Suprapubic skin (tissue), 4 donors: ENCODE measurements around the gene NTN1. TPM values are rescaled to one million over a fixed set of nuclear protein-coding genes. Genes with fewer than 3 reads are reported as not detected.

Experiments used
- DNase-seq, 2 donors: peaks; one replicate each; pipeline ENCODE4 v3.0.0-alpha.2; 2019; ENCODE audit warnings: low spot score in 2 of 2
- H3K27ac ChIP-seq: fragments of 200-600 bp; sonication (generic); one replicate; pipeline ENCODE4 v1.5.1; 2019
- H3K27me3 ChIP-seq: fragments of 200-600 bp; sonication (generic); one replicate; pipeline ENCODE4 v1.5.1; 2019
- H3K36me3 ChIP-seq: fragments of 200-600 bp; sonication (generic); one replicate; pipeline ENCODE4 v1.5.1; 2019
- H3K4me1 ChIP-seq: fragments of 200-600 bp; sonication (generic); one replicate; pipeline ENCODE4 v1.5.1; 2019
- H3K4me3 ChIP-seq: fragments of 200-600 bp; sonication (generic); one replicate; pipeline ENCODE4 v1.5.1; 2019; ENCODE audit warnings: mild to moderate bottlenecking
- H3K9me3 ChIP-seq: fragments of 200-600 bp; sonication (generic); one replicate; pipeline ENCODE4 v1.5.1; 2019
- CTCF ChIP-seq, 2 donors: fragments of 200-600 bp in 1 of 2; fragments of 450-650 bp in 1 of 2; sonication (generic) in 1 of 2; IDR thresholded peaks; one replicate each; pipeline ENCODE4 v1.5.1; 2016 to 2019; ENCODE audit warnings: antibody characterized with exemption in 2 of 2, mild to moderate bottlenecking in 1 of 2, moderate library complexity in 1 of 2
- EP300 ChIP-seq: sonication (generic); formaldehyde crosslinking; IDR thresholded peaks from one replicate; pipeline ENCODE4 v1.6.1; 2017; ENCODE audit warnings: antibody characterized with exemption
- POLR2A ChIP-seq, 2 donors: fragments of 450-650 bp; IDR thresholded peaks; one replicate each; pipeline ENCODE4 v1.6.1; 2017; ENCODE audit warnings: antibody characterized with exemption in 2 of 2, mild to moderate bottlenecking in 2 of 2, moderate library complexity in 2 of 2
- POLR2AphosphoS5 ChIP-seq, 3 donors: sonication (generic); formaldehyde crosslinking; IDR thresholded peaks; one replicate each; pipeline ENCODE4 v1.6.1; 2017; ENCODE audit warnings: antibody characterized with exemption in 3 of 3
- WGBS: methylation state at CpG from one replicate; pipeline ENCODE4 v1.1.5; 2018; 5-methylcytosine and 5-hydroxymethylcytosine counted together
- total RNA-seq, 4 donors: library from RNA; depleted of rRNA; stranded (reverse); fragments of >200 nt; gene quantifications; one replicate each; pipeline ENCODE4 v1.1.0, GENCODE V29; 2016

Gene NTN1
- total RNA-seq, 4 donors from 2014 or later = 2.4 to 5.9 (median 3.4) TPM

GRCh38 chr17:9080296-9080914 is 59.1 kb downstream of the NTN1 start:
- TF ChIP-seq POLR2A (IDR thresholded peaks at IDR 0.05) (no peak), EP300 (no peak), POLR2AphosphoS5 (IDR thresholded peaks at IDR 0.05) (no peak)
- Histone ChIP-seq H3K27me3 (no peaks in the 10 kb centered on the region), H3K4me3 (no peak overlapping the region), H3K9me3 (no peaks in the 10 kb centered on the region), H3K36me3 (no peaks in the 10 kb centered on the region), H3K27ac (no peak overlapping the region), H3K4me1 (no peaks in the 10 kb centered on the region)
- DNase-seq = no peak
- WGBS = 73% methylated on average over 7 of the region's 7 CpGs

- Histone ChIP-seq H3K27ac (no peak overlapping the region), H3K9me3 (no peaks in the 10 kb centered on the region), H3K4me3 (no peak overlapping the region), H3K4me1 (no peaks in the 10 kb centered on the region), H3K36me3 (no peaks in the 10 kb centered on the region), H3K27me3 (no peaks in the 10 kb centered on the region)
- WGBS = 47% methylated on average over 2 of the region's 3 CpGs
- DNase-seq = no peak
- no peak for TF ChIP-seq CTCF (IDR thresholded peaks at IDR 0.05)
- no peak for TF ChIP-seq POLR2A (IDR thresholded peaks at IDR 0.05)
- TF ChIP-seq EP300 = no peak
- TF ChIP-seq POLR2AphosphoS5 (IDR thresholded peaks at IDR 0.05) = no peak
Observed at GRCh38 chr17:9080983-9081382, 59.7 kb downstream of the NTN1 start.

- TF ChIP-seq EP300 = no peak
- TF ChIP-seq POLR2AphosphoS5 (IDR thresholded peaks at IDR 0.05) = no peak
- no peak for TF ChIP-seq CTCF (IDR thresholded peaks at IDR 0.05)
- no peak for TF ChIP-seq POLR2A (IDR thresholded peaks at IDR 0.05)
- Histone ChIP-seq H3K27ac (no peak overlapping the region), H3K4me1 (peaks cover 8% of the 10 kb centered on the region), H3K4me3 (no peak overlapping the region), H3K36me3 (no peaks in the 10 kb centered on the region), H3K27me3 (no peaks in the 10 kb centered on the region), H3K9me3 (no peaks in the 10 kb centered on the region)
- WGBS = 94% methylated on average over 4 of the region's 4 CpGs
- no peak for DNase-seq
Observed at GRCh38 chr17:9086577-9086976, 65.3 kb downstream of the NTN1 start.

GRCh38 chr17:9087921-9088320 is 66.6 kb downstream of the NTN1 start:
- 100% methylated on average over 4 of the region's 9 CpGs for WGBS
- H3K36me3 ChIP-seq = no peaks in the 10 kb centered on the region
- peaks cover 8% of the 10 kb centered on the region for H3K4me1 ChIP-seq
- no peaks in the 10 kb centered on the region for H3K9me3 ChIP-seq
- H3K4me3 ChIP-seq = no peak overlapping the region
- H3K27ac ChIP-seq = no peak overlapping the region
- TF ChIP-seq POLR2AphosphoS5 (IDR thresholded peaks at IDR 0.05) = no peak
- TF ChIP-seq EP300 = no peak
- TF ChIP-seq POLR2A (IDR thresholded peaks at IDR 0.05) = no peak
- TF ChIP-seq CTCF (IDR thresholded peaks at IDR 0.05) = no peak
- DNase-seq = no peak
- no peaks in the 10 kb centered on the region for H3K27me3 ChIP-seq

GRCh38 chr17:9090641-9091096 is 69.4 kb downstream of the NTN1 start:
- Histone ChIP-seq H3K9me3 (no peaks in the 10 kb centered on the region), H3K4me3 (no peak overlapping the region), H3K36me3 (no peaks in the 10 kb centered on the region), H3K27me3 (no peaks in the 10 kb centered on the region), H3K27ac (peak overlapping the region; percentile 18), H3K4me1 (peaks cover 15% of the 10 kb centered on the region)
- no peak for DNase-seq
- TF ChIP-seq CTCF (IDR thresholded peaks at IDR 0.05) (no peak), POLR2AphosphoS5 (IDR thresholded peaks at IDR 0.05) (no peak), POLR2A (IDR thresholded peaks at IDR 0.05) (no peak), EP300 (no peak)
- WGBS = 52% methylated on average over 9 of the region's 9 CpGs
